Activated naive CD4-positive, alpha-beta T cell treated with anti-CD3 and anti-CD28 coated beads, Interleukin-2, amount 50 U/mL, for 16 hours (primary cell): ENCODE results near the gene PHACTR3.

Source experiments
- DNase-seq: peaks from one replicate; pipeline ENCODE4 v3.0.0-alpha.2; 2020

Gene PHACTR3

DNA sequence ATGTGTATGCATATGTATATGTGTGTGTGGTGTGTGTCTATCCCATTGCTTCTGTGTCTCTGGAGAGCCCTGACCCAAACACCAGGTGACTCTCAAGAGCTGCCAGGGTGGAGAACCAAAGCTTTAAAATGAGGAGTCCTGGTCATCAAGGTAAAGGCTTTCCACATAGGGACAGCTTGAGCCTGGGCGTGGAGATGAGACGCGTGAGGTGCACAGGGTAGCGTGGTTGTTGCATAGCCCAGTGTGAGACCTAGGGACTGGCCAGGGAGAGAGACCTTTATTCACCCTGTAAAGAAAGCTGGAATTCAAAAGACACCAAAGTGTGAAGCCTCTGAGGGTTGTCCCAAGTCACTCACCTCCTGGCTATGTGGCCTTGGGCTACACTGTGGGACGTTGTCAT lies 180.0 kb downstream of the PHACTR3 start:
- no peak for DNase-seq

DNA sequence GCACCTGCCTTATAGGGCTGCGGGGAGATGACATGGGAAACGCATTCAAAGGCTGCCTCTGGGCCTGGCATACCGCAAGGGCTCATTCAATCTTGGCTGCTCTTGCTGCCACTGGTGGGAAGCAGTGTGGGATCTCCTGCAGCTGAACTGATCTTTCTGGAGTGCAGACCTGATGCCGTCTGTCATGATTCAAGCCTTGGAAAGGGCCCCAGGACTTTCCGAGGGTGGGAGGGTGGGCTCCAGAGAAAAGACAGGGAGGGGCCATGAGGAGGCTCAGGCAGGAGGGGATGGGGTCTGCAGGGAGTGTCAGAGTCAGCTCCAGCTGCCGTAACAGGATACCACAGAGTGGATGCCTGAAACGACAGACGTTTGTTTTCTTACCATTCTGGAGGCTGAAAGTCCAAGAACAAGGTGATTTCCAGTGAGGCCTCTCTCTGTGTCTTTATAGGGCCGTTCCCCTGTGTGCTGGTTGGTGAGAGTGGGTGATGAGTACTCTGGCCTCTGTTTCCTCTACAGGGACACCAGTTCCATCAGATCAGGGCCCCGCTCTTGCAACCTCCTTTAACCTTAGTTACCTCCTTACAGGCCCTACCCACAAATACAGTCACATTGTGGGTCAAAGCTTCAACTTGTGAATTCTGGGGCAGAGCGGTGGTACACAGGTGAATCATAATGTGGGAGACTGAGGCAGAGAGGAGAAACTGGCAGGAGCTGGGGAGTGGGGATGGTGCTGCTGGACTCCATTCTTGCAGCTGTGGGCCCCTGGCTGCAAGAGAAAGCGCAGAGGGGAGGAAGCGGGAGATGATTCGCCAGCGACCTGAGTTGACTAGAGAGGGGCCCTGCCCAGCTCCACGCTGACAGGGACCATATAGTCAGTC lies 180.7 kb downstream of the PHACTR3 start:
- DNase-seq: no peak

DNA sequence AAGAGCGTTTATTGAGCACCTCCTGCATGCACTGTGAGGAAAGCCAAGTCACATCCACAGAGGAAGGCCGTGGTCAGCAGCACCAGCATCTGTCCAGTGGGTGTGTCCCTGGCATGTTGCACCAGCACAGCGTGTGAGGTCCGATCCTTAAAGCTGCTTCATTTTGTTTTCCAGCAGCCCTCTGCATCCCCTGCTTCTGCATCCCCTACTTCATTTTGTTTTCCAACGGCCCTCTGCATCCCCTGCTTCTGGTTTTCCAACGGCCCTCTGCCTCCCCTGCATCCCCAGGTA lies 181.3 kb downstream of the PHACTR3 start:
- no peak for DNase-seq

DNA sequence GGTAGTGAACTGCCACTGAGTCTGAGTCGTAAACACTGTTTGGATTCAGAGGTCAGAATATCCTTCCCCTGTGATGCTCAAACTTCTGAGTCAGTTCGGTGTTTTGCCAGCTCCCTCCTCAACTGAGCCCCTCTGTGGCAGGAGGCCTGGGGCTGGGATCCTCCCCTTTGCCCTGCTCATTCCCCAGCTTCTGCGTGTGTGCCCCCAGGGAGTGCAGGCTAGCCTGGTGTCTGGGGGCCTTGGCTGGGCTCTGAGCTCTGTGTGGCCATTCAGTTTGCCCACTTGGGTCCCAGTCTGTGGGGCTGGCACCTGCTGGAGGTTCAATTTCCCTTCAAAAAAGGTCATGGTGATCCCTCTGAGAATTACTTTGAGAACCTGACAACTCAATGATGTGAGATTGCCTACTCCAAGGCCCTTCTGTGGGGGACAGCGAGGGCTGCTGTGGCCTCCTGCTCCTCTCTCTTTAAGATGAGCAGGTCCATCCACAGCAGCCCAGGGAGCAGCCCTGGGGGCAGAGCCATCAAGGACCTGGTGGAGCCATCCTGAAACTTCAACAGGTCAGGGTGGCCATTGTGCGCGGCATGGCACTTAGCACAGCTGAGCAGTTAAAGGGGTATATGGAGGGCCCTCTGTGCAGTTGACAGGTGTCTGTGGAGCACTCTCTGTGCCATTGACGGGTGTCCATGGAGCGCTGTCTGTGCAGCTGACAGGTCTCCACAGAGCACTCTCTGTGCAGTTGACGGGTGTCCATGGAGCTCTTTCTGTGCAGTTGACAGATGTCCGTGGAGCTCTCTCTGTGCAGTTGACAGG lies 181.9 kb downstream of the PHACTR3 start:
- DNase-seq: no peak

DNA sequence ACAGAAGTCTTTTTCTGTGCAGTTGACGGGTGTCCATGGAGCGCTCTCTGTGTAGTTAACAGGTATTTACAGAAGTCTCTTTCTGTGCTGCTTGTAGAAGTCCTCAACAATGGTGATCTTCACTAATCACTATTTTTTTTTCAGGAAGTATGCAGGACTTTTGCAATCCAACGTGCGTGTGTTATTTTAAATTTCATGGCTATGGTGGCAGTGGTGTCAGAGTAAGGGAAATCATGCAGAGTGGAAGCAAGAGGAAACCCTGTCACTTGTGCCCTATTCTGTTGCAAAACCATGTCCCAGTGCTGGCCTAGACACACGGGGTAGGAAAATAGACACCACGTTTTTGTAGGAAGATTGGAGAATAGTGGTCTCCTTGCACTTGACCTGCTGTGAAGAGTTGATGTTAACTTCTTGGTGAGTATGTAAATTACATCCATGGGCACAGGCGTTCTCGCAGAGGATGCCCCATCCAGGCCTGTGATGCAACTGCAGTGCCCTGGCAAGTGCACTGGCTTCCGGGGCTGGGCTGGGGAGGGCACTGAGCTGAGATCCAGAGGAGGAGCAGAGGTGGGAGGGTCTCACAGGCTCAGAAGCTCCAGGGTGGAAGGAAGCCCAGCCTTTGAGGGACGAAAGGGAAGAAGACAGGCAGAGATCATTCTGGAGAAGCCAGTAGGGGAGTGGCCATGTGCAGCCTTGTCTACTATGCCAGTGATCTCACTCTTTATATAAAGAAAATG lies 182.6 kb downstream of the PHACTR3 start:
- DNase-seq: no peak

DNA sequence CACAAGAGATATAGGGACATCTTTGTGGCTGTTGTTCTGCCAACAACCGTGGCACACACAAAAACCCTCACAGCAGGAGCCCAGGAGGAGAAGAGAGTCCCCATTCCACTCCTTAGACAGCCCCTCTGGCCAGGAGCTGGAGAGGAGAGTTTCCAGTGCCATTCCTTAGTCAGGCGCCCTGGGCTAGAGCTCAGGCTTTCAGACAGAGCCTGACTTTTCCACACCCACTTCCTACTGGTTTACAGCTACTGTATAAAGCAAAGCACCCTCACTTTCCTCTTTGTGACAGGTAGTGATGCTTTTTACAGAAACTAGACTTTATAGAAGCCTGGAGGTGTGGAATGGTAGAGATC lies 183.2 kb downstream of the PHACTR3 start:
- DNase-seq: no peak

DNA sequence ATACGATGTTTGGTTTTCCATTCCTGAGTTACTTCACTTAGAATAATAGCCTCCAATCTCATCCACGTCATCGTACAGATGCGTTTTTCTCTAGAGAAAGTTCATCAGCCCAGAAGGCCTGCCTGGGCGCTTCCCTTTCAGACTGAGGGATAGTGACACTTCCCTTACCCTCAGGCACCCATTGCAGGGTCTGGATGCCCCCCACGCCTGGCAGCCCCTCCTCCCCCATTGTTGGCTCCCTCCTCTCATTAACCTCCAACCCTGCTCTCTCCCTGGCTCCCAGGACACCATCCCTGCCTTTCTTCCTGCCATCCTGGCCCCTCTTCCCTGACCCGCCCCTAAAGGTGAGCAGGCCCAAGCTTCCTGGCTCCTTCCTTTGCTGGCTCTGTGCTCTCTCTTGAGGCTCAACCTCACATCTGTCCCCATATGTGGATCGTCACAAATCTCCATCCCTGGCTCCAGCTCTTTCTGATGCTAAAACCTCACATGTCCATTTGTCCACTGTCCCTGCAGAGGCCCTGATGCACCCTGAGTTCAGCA lies 183.9 kb downstream of the PHACTR3 start:
- DNase-seq: no peak

DNA sequence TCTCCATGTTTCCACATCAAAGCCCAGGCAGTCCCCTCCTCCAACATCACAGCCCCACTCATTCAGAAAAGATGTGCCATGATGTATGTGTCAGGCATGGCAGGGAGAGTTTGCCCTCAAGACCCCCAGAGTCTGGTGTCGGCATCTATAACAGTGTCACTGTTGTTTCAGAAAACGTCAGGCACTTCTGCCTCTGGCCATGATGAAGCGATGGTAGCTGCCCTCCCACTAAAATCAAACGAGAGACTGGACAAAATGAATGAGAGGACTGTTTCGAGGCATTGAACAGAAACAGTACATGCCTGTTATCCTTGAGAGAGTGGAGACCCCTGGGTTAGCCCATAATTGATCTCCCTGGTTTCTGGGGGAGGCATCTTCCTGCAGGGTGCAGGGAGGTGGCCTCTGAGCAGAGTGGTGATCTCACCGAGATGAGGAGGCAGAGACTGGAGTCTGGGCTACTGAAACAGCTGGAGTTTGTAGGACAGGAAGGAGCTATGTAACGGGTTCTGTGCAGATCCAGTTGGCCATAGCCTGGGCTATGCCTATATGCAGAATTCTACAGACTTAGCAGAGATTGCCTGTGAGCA lies 184.6 kb downstream of the PHACTR3 start:
- no peak for DNase-seq

DNA sequence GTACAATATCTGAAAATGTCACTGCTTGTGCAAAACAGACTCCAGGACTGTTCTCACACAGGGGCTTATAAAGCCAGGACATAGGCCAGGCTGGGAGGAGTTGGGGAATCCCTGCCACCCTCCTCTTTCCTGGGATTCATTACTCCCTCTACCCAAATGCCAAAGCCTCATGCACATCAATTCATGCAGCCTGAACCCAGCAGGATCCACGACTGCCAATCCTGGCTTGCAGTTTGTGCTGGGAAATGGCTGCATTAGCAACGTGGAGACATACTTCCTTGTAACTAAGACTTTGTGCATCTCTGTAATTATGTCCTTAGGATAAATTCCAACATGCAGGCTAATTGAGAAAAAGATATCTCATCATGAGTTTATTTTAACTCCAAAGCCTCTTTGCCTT lies 185.3 kb downstream of the PHACTR3 start:
- no peak for DNase-seq

DNA sequence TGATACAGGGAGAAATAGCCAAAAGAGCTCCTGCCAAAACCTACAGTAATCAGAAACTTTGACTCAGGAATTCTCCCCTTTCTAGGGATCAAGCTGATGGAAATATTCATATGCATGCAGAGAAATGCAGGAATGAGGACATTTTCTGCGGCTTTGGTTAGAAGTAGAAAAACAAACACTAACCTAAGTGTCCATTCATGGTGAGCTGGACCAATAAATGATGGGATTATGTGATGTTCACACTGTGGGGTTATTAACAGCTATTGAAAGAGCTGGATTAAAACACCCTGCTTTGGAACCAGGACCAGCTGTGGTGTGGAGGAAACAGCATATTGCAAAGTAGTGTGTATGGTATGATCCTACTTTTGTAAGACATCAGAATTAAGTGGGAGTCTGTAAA lies 186.0 kb downstream of the PHACTR3 start:
- no peak for DNase-seq

DNA sequence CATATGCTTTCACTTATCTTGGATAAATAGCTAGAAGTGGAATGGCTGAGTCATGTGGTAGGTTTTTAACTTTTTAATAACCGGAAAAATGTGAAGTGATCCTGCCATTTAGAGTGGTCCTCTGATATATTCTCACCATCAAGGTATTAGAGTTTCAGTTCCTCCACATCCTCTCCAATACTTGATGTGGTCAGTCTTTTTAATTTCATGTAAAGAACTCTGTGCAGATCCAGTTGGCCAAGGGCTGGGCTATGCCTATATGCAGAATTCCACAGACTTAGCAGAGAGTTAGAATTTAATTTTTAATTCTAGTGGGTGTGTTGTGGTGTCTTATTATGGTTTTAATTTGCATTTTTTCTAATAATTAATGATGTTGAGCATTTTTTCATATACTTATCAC lies 188.0 kb downstream of the PHACTR3 start:
- no peak for DNase-seq

DNA sequence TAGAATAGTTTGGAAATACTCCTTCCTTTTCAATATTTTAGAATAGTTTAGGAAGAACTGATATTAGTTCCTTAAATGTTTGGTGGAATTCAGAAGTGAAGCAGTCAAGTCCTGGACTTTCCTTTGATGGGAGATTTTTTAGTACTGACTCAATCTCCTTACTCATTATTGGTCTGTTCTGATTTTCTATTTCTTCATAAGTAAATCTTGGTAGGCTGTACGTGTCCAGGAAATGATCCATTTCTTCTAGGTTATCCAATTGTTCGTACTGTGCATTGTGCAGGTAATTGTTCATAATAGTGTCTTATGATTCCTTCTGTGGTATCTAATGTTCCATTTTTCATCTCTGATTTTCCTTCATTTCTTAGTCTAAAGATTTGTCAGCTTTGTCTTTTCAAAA lies 190.2 kb downstream of the PHACTR3 start:
- no peak for DNase-seq

DNA sequence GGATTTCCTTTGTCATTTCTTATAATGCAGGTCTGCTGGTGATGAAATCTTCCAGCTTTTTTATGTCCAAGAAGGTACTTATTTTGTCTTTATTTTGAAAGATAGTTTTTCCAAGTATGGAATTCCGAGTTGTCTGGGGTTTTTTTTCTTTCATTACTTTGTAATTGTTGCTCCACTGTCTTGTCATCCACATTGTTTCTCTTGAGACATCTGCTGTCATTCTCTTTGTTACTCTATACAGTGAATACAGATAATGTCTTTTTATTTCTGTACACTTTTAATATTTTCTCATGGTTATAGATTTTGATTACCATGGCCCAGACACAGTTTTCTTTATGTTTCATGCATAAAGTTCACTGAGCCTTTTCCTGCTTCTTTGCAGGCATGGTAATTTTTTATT lies 196.0 kb downstream of the PHACTR3 start:
- no peak for DNase-seq

DNA sequence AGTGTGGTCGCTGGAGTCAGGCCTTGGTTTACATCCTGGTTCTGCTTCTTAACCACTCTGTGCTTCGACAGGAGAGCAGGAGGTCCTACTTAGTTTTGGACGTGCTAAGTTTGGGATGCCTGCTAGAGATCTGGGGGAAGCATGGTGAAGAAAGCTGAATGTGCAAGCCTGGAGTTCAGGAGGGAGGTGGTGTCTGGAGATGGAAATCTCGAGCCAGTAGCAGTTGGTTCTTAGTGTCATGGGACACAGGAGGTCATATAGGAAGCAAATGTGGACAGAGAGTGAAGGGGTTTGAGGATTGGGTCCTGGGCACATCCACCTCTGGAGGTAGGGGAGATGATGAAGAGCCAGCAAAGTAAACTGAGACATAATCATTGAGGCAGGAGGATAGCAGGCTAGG lies 197.7 kb downstream of the PHACTR3 start:
- no peak for DNase-seq

DNA sequence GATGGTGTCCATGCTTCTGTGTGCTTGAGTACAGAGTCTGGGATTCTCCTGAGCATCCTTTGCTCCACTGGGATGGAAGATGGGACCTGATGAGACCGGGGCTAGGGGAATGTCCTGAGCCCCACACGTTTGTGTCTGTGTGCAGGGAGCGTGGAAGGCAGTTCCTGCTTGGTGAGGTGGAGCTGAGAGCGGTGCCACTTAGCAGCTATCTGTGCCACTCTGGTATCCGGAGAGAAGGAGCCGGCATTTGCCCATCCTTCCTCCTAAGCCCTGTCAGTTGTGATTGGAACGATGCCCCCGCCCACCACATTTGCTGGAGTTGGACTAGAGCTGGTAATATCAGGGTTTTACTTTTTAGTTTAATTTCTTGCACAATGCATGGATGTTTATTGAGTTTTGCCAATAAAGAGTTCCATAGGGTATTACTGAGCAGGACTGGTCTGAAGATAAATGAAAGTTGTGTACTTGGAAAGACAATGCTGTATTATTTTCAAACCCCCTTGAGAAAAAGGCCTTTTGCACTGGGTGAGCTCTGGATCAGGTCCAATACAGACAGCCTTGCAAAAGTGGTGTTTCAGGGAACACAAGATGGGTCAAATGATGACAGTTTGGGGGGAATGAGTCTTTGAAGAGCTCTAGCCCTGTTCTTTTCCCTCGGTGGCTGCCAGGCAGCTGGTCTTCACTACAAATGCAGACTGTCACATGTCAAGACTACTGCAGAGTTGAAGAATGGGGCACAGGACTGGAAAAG lies 198.3 kb downstream of the PHACTR3 start:
- DNase-seq: no peak

DNA sequence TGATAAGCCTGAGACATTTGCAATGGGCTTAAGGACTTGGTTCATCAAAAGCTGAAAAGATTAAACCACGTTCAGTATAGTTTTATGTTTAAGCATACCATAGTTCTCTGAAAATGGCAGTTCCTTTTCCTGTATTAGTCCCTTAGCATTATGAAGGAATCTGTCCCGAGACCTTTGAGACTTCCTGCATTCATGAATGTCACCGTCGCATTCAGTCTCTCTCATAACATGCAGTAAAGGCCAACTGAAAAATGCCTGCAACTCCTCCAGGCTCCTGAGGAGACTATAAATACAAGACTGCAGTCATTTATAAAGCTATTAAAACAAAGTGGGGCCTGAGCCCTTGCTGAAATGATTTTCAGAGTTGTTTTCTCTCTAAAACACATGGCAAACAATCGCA lies 200.0 kb downstream of the PHACTR3 start:
- DNase-seq: no peak

DNA sequence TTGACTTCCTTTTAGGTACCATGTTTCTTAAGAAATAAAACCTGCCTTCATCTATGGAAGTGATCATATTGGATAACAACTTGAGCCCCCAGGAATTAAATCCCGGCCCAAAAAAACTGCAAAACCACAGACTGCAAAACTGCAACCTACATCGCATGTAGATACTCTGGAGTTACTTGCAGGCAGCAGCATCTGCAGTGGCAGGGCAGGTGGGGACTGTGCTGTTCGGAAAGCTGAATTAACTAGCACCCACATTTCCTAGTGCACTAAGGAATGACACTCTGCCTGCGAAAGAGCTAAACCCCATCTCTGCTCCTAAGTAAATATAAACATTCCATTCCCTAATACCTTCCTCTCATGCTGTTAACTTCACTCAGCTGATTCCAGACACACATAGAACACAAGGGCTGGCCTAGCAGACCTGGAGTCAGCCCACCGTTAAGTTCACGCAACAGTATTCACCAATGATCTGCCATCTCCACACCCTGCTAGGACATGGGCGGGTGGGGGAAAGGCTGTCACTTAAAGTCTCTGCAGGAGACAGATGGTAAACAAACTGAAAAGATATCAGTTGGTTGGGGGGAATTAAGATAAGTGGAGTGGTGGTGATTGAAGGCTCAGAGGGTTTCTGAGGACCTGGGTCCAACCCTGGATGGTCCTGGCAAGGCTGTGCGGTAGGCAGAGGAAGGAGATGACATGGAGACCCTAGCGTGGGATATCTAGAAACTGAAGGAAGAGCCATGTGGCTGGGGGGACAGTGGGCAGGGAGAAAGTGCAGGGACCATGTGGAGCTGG lies 200.7 kb downstream of the PHACTR3 start:
- no peak for DNase-seq

DNA sequence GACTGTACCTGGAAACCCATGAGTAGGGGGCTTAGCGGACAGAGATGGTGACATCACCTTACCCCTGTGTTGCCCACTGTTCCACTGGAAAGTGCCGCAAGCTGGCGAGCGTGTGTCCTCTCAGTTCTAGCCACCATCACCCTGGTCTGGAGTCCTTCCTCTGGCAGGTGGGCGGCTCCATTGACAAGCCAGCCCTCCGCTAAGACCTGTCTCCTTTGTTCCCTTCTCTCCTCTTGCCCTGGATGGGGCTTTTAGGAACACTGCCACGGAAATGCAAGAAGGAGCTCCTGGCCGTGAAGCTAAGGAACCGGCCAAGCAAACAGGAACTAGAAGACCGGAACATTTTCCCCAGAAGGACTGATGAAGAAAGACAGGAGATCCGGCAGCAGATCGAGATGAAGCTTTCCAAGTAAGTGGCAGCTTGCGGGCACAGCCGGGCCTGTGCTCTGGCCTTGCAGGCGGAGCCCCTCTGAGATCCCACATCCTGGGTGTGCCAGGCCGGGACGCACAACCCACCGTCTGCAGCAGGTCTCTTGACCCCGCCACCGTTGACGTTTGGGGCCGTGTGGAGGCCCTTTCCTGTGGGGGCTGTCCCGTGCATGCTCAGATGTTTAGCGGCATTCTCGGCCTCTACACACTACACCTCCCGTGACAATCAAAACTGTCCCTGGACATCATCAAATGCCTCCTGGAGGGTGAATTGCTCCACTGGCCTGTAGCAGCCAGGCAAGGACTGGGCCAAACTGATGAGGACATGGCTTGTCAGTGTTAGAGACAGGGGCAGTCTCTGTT lies 201.6 kb downstream of the PHACTR3 start:
- no peak for DNase-seq

DNA sequence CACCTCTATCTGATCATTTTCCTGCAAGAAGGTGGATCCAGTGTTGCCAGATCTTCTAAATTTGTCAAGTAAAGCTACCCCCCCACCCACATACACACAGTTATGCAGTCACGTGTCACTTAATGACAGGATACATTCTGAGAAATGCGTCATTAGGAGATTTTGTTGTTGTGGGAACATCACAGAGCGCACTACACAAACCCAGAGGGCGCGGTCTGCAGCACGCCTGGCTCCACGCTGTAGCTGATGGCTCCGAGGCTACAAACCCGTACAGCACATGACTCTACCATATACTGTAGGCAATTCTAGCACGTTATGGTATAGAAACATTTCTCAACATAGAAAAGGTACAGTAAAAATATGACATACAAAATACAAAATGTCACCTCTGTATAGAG lies 202.2 kb downstream of the PHACTR3 start:
- DNase-seq: no peak

DNA sequence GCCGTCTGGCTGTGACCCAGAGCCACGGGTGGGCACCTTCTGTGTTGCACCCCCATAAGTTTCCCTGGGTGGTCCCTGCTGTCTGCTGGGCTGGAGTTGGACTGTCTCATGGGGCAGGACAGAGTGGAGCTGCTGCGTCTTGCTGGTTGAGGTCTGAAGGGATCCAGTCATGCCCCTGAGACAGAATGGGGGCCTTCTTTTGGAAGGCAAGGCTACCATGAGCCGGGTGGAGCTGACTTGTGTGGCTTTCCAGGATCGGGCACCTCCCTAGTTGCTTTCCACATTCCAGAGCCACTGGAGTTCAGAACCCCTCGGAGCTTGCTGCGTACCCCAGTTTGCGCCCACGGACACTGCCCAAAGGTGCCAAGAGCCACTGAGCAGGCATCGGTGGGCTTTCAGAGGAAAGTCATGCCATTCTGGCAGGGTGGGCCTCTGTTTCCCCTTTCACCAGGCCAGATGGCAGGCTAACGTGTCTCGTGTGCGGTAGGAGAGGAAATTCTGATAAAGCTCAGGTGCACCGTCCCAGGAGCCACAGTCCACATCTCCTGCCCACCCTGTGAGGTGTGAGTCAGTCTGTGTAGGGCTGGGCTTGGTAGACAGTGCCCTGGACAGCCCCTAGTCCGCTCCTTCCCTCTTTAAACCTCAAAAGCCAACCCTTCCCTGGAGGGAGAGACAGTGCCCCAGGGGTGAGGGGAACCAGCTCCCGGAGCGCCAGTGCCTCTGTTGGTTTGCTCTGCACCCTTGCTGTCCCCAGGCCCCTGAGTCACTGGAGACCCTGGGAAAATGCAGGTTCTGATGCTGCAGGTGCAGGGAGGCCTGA lies 203.8 kb downstream of the PHACTR3 start:
- no peak for DNase-seq
